Spleen (tissue), 7 donors: ENCODE measurements around the gene NPC1.

Experiments
- CTCF ChIP-seq, 11 experiments: fragments of 200-600 bp in 7 of 11; fragments of 450-650 bp in 4 of 11; sonication (generic) in 4 of 11; IDR thresholded peaks in 8 of 11; conservative IDR thresholded peaks in 3 of 11; 1 replicate in 7 of 11; 2 replicates in 4 of 11; pipeline versions ENCODE4 v1.4.0 to v1.8.0; 2016 to 2021; ENCODE audit warnings: antibody characterized with exemption in 11 of 11, inconsistent platforms in 4 of 11, mild to moderate bottlenecking in 1 of 11
- POLR2AphosphoS5 ChIP-seq, 3 donors: sonication (generic); formaldehyde crosslinking; IDR thresholded peaks; one replicate each; pipeline ENCODE4 v1.5.1; 2017; ENCODE audit warnings: antibody characterized with exemption in 3 of 3
- donor health status: DM: no; HTN: no; CAD: no; lungs with moderate emphysema.
- donor health status: DM: no; HTN: no; CAD: no.
- donor health status: DM: no; HTN: no; CAD: no.

GRCh38 chr18:23614891-23615290 is 28.6 kb upstream of the NPC1 start:
- no peak for TF ChIP-seq CTCF (IDR thresholded peaks at IDR 0.05 in 8 of 11, conservative IDR thresholded peaks at IDR 0.05 in 3 of 11)
- no peak for TF ChIP-seq POLR2AphosphoS5 (IDR thresholded peaks at IDR 0.05)
